MM.1S (cell line): Measurements from ENCODE around the gene TIGIT.

ENCODE experiments used
- CTCF ChIP-seq: fragments of 300-600 bp; sonication (generic); IDR thresholded peaks from 2 replicates; pipeline ENCODE4 v1.5.1; 2016; ENCODE audit warnings: antibody characterized with exemption, low read length, mixed read lengths
- EZH2 ChIP-seq: fragments of 300-600 bp; sonication (generic); optimal IDR thresholded peaks from 2 replicates; pipeline ENCODE3; 2017; ENCODE audit warnings: low read depth, mild to moderate bottlenecking, antibody characterized with exemption, low read length, mixed read lengths
- EZH2phosphoT487 ChIP-seq: fragments of 300-600 bp; sonication (generic); IDR thresholded peaks from 2 replicates; pipeline ENCODE4 v1.6.1; 2018; ENCODE audit warnings: antibody characterized with exemption, low read length

GRCh38 chr3:114310695-114311094, 16.9 kb downstream of the TIGIT start:
- TF ChIP-seq CTCF (no peak), EZH2 (no peak), EZH2phosphoT487 (no peak)
